Astrocyte (in vitro differentiated cells and primary cell): Measurements from ENCODE around the gene NKAIN2.

Experiments
- EZH2 ChIP-seq: IDR thresholded peaks from 2 replicates; pipeline ENCODE4 v1.6.1; 2012; ENCODE audit warnings: mild to moderate bottlenecking, low read length, inconsistent platforms; ENCODE audit not compliant: insufficient read depth
- TF ChIP-seq, protein P1 (sequence below): IDR thresholded peaks from 2 replicates; pipeline ENCODE4 v1.5.1; 2011; ENCODE audit warnings: low read depth, mild to moderate bottlenecking, inconsistent platforms, low read length, moderate library complexity; ENCODE audit not compliant: insufficient read depth

DNA sequence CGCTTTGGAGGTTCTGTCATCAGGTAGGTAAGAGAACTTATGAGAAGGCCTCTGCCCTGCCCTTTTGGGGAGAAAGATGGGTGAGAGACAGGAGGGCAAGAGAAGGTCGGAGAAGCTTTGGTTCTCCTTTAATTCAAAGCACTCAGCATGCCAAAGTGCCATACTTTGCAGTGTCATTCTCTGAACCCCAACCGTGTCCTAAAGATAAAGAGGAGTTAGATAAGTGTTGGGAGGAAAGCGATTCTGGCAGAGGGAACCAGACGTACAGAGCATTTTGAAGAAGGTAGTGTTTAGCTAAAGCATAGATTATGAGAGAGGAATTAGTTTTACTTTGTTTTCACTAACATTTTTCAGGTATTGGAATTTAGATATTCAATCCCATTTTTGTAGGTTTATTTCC is 40.3 kb downstream of the NKAIN2 start:
- TF ChIP-seq, protein P1, sequence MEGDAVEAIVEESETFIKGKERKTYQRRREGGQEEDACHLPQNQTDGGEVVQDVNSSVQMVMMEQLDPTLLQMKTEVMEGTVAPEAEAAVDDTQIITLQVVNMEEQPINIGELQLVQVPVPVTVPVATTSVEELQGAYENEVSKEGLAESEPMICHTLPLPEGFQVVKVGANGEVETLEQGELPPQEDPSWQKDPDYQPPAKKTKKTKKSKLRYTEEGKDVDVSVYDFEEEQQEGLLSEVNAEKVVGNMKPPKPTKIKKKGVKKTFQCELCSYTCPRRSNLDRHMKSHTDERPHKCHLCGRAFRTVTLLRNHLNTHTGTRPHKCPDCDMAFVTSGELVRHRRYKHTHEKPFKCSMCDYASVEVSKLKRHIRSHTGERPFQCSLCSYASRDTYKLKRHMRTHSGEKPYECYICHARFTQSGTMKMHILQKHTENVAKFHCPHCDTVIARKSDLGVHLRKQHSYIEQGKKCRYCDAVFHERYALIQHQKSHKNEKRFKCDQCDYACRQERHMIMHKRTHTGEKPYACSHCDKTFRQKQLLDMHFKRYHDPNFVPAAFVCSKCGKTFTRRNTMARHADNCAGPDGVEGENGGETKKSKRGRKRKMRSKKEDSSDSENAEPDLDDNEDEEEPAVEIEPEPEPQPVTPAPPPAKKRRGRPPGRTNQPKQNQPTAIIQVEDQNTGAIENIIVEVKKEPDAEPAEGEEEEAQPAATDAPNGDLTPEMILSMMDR = no peak
- no peak for TF ChIP-seq EZH2
